ENCODE data around the gene FABP1.

- TF ChIP-seq, protein P1, sequence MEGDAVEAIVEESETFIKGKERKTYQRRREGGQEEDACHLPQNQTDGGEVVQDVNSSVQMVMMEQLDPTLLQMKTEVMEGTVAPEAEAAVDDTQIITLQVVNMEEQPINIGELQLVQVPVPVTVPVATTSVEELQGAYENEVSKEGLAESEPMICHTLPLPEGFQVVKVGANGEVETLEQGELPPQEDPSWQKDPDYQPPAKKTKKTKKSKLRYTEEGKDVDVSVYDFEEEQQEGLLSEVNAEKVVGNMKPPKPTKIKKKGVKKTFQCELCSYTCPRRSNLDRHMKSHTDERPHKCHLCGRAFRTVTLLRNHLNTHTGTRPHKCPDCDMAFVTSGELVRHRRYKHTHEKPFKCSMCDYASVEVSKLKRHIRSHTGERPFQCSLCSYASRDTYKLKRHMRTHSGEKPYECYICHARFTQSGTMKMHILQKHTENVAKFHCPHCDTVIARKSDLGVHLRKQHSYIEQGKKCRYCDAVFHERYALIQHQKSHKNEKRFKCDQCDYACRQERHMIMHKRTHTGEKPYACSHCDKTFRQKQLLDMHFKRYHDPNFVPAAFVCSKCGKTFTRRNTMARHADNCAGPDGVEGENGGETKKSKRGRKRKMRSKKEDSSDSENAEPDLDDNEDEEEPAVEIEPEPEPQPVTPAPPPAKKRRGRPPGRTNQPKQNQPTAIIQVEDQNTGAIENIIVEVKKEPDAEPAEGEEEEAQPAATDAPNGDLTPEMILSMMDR (IDR thresholded peaks at IDR 0.05): no peak
- no peak for TF ChIP-seq POLR2A (IDR thresholded peaks at IDR 0.05)
These were observed 50.8 kb downstream of the FABP1 start for GRCh38 chr2:88077080-88077479.
